SU-DHL-6 (cell line): ENCODE data around the gene PCDHGC5.

ENCODE experiments used
- H2AFZ ChIP-seq: fragments of 200-600 bp; sonication (generic); 2 replicates; pipeline ENCODE4 v1.6.1; 2014; ENCODE audit warnings: low read depth, mild to moderate bottlenecking, moderate library complexity, mixed read lengths, antibody characterized with exemption, low read length; ENCODE audit not compliant: severe bottlenecking
- H3F3A ChIP-seq: fragments of 200-600 bp; shearing (Covaris generic); 2 replicates; pipeline ENCODE4 v1.6.0; 2016; ENCODE audit warnings: antibody characterized with exemption, mild to moderate bottlenecking; ENCODE audit not compliant: insufficient read depth
- H3K27ac ChIP-seq: fragments of 200-600 bp; sonication (generic); 2 replicates; pipeline ENCODE4 v1.5.1; 2016; ENCODE audit warnings: low read depth, mild to moderate bottlenecking, low read length, moderate library complexity, mixed read lengths
- H3K27me3 ChIP-seq: fragments of 200-600 bp; sonication (generic), shearing (Covaris generic); 2 replicates; pipeline ENCODE4 v1.6.0; 2014; ENCODE audit warnings: mild to moderate bottlenecking, low read length
- H3K36me3 ChIP-seq: fragments of 200-600 bp; sonication (generic); 2 replicates; pipeline ENCODE4 v1.6.1; 2014; ENCODE audit warnings: mild to moderate bottlenecking, low read length, mixed read lengths
- H3K4me2 ChIP-seq: fragments of 300-600, 200-600 bp; shearing (Covaris generic), sonication (generic); 2 replicates; pipeline ENCODE4 v1.6.0; 2014; ENCODE audit warnings: low read length, low read depth, mild to moderate bottlenecking; ENCODE audit not compliant: poor library complexity, severe bottlenecking
- H3K4me3 ChIP-seq: fragments of 200-600 bp; sonication (generic); 2 replicates; pipeline ENCODE4 v1.5.1; 2014; ENCODE audit warnings: antibody characterized with exemption, low read length, mild to moderate bottlenecking, mixed read lengths; ENCODE audit not compliant: insufficient read depth, poor library complexity, severe bottlenecking
- H3K79me2 ChIP-seq: fragments of 200-600 bp; sonication (generic); 2 replicates; pipeline ENCODE4 v1.6.1; 2014; ENCODE audit warnings: mild to moderate bottlenecking, low read length, moderate library complexity; ENCODE audit not compliant: insufficient read depth
- H3K9ac ChIP-seq: fragments of 200-600 bp; sonication (generic); 2 replicates; pipeline ENCODE4 v1.7.0; 2014; ENCODE audit warnings: mild to moderate bottlenecking, low read length
- H3K9me2 ChIP-seq: fragments of 200-600 bp; sonication (generic); replicated peaks from 2 replicates; pipeline ENCODE4 v1.6.1; 2014; ENCODE audit warnings: low read length; ENCODE audit not compliant: insufficient read depth
- H3K9me3 ChIP-seq: fragments of 200-600 bp; sonication (generic); 2 replicates; pipeline ENCODE4 v1.6.1; 2014; ENCODE audit warnings: low read length, mixed read lengths; ENCODE audit not compliant: insufficient read depth
- H4K20me1 ChIP-seq: fragments of 200-600 bp; sonication (generic); 2 replicates; pipeline ENCODE4 v1.6.1; 2014; ENCODE audit warnings: low read depth, mild to moderate bottlenecking, antibody characterized with exemption, low read length, moderate library complexity, mixed read lengths
- EZH2phosphoT487 ChIP-seq: fragments of 200-600 bp; sonication (generic), shearing (Covaris generic); conservative IDR thresholded peaks from 2 replicates; pipeline ENCODE4 v1.6.1; 2018; ENCODE audit warnings: mild to moderate bottlenecking, antibody characterized with exemption, low read length, moderate library complexity, mixed read lengths
- TF ChIP-seq, protein P1 (sequence below): fragments of 200-600 bp; sonication (generic); IDR thresholded peaks from one replicate; pipeline ENCODE4 v1.5.1; 2017; ENCODE audit warnings: antibody characterized with exemption, mild to moderate bottlenecking, low read length, moderate library complexity; ENCODE audit not compliant: insufficient read depth, poor library complexity, severe bottlenecking

Gene PCDHGC5

DNA sequence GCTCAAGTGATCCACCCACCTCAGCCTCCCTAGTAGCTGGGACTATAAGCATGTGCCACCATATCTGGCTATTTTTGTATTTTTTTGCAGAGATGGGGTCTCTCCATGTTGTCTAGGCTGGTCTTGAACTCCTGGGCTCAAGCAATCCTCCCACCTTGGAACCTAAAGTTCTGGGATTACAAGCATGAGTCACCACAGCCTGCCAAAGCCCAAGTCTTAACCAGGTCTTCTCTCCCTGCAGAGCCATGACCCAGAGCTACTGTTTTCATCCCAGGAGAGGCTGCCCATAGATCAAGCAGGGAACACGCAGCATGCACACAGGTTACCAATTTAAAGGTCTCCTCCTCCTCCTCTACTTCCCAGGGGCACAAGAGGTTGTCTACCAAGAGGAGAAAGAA, 29.7 kb downstream of the PCDHGC5 start:
- Histone ChIP-seq H2AFZ (no peak overlapping the region), H3K27ac (peak overlapping the region; percentile 48; the same call in 1 of the 2 replicates), H3K79me2 (peaks cover 18% of the 10 kb centered on the region; the same call in 1 of the 2 replicates), H3K4me3 (no peak overlapping the region), H4K20me1 (no peaks in the 10 kb centered on the region), H3K36me3 (peaks cover 26% of the 10 kb centered on the region), H3K4me2 (no peak overlapping the region), H3K9me3 (no peaks in the 10 kb centered on the region), H3K27me3 (no peaks in the 10 kb centered on the region), H3F3A (peaks cover 57% of the 10 kb centered on the region), H3K9ac (no peak overlapping the region), H3K9me2 (no peaks in the 10 kb centered on the region)
- no peak for TF ChIP-seq EZH2phosphoT487
- TF ChIP-seq, protein P1, sequence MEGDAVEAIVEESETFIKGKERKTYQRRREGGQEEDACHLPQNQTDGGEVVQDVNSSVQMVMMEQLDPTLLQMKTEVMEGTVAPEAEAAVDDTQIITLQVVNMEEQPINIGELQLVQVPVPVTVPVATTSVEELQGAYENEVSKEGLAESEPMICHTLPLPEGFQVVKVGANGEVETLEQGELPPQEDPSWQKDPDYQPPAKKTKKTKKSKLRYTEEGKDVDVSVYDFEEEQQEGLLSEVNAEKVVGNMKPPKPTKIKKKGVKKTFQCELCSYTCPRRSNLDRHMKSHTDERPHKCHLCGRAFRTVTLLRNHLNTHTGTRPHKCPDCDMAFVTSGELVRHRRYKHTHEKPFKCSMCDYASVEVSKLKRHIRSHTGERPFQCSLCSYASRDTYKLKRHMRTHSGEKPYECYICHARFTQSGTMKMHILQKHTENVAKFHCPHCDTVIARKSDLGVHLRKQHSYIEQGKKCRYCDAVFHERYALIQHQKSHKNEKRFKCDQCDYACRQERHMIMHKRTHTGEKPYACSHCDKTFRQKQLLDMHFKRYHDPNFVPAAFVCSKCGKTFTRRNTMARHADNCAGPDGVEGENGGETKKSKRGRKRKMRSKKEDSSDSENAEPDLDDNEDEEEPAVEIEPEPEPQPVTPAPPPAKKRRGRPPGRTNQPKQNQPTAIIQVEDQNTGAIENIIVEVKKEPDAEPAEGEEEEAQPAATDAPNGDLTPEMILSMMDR: no peak

- no peaks in the 10 kb centered on the region for H3K9me3 ChIP-seq
- no peak overlapping the region for H3K4me3 ChIP-seq
- H4K20me1 ChIP-seq: no peaks in the 10 kb centered on the region
- H3K36me3 ChIP-seq: peaks cover 36% of the 10 kb centered on the region
- no peaks in the 10 kb centered on the region for H3K9me2 ChIP-seq
- peaks cover 54% of the 10 kb centered on the region for H3F3A ChIP-seq
- no peak overlapping the region for H2AFZ ChIP-seq
- H3K27ac ChIP-seq: peak overlapping the region; percentile 48
- no peaks in the 10 kb centered on the region for H3K27me3 ChIP-seq
- TF ChIP-seq, protein P1: no peak
- TF ChIP-seq EZH2phosphoT487: no peak
- no peak overlapping the region for H3K4me2 ChIP-seq
- H3K79me2 ChIP-seq: peaks cover 28% of the 10 kb centered on the region
- no peak overlapping the region for H3K9ac ChIP-seq
Measured at GRCh38 chr5:141519605-141520565, 31.0 kb downstream of the PCDHGC5 start.

- Histone ChIP-seq H3K9ac (no peak overlapping the region), H3K9me2 (no peaks in the 10 kb centered on the region), H3K4me3 (no peak overlapping the region), H3K9me3 (no peaks in the 10 kb centered on the region), H3K4me2 (no peak overlapping the region), H3K79me2 (peaks cover 32% of the 10 kb centered on the region), H3F3A (peaks cover 54% of the 10 kb centered on the region), H3K36me3 (peaks cover 36% of the 10 kb centered on the region), H3K27me3 (no peaks in the 10 kb centered on the region), H2AFZ (no peak overlapping the region), H3K27ac (peak overlapping the region; percentile 99), H4K20me1 (no peaks in the 10 kb centered on the region)
- TF ChIP-seq, protein P1: no peak
- TF ChIP-seq EZH2phosphoT487: no peak
Measured at GRCh38 chr5:141521244-141521781, 32.4 kb downstream of the PCDHGC5 start.
